NCI-H2081 (cell line): Measurements from ENCODE around the gene NPAS3.

ENCODE experiments used
- DNase-seq, 2 experiments: peaks; one replicate each; lab custom pipeline; 2025; lab: John Stamatoyannopoulos, UW

Gene NPAS3

DNA sequence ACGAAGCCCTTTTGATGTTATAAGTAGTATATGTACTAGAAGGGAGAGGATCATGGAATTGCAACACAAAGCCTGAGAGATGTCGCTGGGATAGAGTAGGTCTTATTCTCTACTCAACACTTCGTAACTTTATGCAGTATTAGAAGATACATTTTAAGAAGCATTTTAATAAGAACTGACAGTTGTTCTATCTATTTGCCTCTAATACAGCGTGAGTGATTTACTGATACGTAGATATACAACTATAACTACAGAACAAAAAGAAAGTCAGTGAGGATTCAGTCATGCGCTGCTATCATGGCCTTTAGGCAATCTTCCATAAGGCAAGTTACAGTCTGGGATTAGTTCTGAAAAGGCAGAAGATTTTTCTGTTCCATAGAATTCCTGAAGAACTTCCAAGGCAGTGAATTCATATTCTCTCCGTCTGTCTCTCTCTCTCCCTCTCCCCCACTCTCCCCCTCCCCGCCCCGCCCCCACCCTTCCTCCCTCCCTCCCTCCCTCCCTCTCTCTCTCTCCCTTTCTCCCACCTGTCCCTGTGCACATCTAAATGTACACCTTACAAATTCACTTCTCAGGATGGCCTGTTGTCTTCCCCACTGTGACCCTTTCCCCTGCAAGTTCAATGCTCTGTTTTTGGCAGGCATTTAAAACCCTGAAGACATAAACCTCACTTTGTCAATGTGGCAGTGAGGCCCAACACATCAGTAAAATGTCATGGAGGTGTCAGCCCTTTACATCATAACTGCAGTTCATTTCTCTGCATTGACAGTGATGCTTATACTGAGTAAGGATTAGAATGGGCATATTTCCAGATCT lies 541.6 kb downstream of the NPAS3 start:
- DNase-seq: no peak

DNA sequence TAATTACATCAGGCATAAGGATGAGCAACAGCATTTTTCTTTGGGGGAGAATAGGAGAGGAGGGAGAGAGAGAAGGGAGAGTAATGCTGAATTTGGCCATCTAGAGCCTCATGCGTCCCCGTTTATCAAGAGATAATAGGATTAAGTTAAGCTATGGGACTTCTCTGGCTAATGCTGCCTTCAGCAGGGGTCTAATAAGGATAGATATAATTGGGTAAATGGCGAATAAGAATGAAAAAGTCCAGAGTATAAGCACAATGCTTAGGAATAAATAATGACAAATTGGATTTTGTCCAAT lies 542.2 kb downstream of the NPAS3 start:
- no peak for DNase-seq

DNA sequence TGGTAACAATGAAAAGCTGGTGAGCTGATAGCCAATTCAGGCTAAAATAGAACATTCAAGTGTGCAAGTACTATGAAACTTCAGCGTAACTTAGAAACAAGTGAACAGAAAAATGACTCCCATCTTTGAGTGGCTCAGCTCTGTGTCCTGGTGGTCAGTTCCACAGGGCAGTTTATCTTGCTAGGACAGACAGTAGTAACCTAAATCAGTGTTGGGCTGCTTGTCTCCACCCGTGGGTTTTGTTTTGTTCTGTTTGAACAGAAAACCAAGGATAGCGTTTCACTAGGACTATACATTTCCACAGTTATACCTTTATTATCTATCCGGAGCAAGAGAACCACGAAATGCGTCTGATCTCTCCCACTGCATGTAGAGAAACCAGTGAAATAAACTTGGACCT lies 544.4 kb downstream of the NPAS3 start:
- no peak for DNase-seq

DNA sequence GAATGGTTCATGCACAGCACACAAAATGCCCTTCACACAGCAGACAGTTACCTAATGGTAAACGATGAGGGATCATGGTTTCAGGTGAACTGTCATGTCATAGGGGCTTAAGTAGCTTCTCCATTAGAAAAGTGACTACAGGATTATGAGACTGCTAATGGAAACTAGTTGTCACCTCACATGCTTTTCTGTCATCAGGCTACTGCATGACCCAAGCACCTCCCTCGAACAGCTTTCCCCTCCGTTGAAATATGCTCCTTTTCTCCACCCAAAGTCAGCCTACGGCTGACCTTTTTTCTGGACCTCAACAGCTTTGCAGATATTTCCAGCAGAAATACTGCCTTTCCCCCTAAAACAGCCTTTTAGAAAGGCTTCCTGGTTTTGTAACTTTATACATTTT lies 544.9 kb downstream of the NPAS3 start:
- no peak for DNase-seq

DNA sequence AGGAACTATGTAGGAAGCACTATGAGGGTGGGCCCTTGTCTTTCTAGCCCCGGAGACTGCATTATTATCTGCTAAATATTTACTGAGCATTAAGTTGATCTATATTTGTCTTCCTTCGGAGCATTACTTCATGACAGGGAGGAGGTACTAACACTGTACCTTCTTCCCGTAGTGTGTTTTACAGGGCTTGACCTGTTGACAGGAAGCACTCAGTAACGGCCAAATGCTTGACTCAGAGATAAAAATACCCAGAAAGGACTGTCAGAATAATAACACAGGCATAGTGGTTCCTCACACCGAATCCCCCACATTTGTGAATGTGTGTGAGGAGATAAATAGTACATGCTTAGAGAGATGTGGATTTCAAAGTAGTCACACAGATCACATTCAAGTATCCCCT lies 545.6 kb downstream of the NPAS3 start:
- no peak for DNase-seq

DNA sequence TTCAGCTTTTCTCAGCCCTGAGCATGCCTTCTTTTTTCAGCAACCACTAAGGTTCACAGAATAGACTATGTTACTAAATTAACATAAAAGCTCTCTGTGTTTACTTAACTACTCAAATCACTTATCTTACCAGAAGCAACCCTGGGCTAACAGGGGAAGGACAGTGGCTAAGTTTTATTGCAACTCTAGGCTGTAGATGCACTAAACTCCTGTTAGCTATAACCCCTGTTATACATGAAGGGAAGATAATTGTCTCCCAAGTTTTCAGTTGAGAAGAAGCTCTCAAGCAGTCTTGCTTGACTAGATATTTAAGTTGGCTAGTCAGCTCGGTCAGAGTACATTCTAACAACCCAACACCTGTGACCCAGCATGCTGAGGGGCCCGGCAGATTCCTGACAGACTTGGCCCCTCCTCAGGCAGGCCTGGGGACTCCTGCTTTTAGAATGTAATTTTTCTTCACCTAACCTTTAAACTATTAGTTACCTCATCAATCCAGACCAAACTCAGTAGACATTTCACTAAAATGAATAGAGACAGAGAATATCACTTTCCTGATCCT lies 547.7 kb downstream of the NPAS3 start:
- no peak for DNase-seq

DNA sequence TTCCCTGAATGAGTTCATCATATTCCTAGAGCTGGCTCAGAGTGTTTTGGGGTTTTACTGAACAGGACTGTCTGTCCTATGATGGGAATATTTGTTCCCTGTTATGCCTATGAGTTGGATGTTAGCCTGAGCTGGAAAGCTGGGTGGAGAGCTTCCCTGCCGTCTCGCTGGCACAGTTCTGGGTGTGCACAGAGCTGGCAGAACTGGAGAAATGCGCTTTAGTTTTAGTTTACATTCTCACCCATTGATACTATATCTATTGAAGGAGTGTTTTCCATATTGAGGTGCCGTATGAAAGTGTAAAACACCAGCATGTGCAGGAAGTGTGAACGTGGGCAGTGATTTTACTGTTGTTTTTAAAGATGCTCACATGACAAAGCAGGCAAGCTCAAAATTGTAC lies 549.9 kb downstream of the NPAS3 start:
- DNase-seq: no peak

DNA sequence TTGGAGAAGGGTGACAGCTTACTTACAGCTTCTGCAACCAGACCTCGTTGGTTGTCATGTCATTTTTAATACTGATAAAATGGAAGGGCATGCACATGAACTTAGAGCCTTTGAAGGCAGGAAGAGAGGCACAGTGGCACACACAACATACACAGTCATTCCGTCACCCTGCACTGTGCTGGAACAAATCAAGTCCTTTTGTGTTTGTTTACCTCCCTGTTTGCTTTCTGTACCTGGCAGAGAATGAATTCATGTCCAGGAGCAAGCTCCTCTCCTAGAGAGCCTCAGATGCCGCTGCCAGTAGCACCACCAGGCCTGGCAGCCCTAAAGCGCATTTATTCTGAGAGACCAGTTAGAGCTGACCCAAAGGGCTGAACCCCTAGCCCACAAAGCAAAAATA lies 551.9 kb downstream of the NPAS3 start:
- peak in 1 of 2 experiments; percentile 35 for DNase-seq

DNA sequence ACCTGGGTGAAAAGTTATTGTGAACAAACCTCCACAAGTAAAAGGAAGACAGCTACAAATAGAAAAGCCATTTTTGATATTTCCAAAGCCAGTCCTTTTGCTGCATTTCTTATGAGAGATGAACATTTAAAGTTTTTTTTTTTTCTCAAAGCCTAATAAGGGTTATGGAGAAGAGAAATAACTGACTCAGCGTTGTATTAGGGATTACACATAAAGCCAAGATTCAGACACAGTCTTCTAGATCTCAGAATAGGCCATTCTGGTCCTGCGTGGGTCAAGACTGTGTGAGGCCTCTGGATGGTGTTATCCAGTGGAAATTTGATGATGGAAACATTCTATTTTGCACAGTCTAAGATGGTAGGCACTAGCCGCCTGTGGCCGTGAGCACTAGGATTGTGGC lies 552.4 kb downstream of the NPAS3 start:
- DNase-seq: no peak

DNA sequence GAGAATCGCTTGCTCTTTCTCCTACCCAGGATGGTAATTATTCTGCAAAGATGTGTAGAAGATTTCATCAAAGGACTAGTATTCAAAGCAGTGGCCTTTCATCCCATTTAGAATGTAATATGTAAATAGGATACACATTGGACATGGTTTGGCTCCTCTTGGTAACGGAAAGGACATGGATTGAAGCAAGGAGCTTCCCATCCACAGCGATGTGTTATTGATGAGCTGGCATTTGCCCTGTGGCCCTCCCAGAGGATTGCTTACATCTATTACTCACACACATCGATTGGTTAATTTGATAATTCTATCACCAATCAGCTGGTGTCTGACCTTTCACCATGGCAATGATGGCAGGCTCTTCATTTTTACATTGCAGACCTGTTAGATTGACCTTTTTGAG lies 553.8 kb downstream of the NPAS3 start:
- no peak for DNase-seq

DNA sequence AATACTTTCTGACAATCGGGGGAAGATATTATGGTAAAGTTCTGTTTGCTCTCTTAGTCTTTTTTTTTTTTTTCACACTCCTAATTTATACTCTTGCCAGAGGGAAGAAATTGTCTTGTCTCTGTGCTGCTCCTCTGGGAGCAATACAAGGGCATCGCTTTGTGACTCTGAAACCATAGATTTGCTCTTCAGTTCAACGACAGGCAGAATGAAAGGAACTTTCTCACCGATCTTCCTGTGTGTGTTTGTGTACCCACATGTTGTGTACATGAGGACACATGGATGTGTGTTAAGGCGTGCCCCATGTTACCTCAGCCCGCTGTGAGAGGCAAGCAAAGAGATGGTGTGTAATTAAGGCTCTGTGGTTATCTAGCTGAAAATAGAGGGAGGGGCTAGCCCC lies 554.6 kb downstream of the NPAS3 start:
- peak in 1 of 2 experiments; percentile 36 for DNase-seq

DNA sequence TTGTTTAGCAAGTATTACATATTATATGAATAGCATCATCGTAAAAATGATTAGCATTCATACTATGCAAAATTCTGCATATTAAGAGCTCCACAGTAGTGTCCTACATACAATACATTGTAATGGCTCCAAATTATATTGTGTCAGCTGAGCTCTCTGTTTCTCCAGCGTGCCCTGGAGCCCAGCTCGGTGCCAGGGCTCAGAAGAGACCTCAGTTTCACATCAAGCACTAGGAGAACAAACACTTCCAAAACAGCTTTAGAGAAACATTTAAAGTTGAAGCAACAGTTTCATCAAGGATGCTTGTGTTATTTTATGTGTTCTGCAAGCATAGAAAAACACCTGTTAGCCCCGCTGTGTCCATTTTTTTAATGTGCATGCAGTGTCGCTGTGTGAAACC lies 555.3 kb downstream of the NPAS3 start:
- DNase-seq: no peak

DNA sequence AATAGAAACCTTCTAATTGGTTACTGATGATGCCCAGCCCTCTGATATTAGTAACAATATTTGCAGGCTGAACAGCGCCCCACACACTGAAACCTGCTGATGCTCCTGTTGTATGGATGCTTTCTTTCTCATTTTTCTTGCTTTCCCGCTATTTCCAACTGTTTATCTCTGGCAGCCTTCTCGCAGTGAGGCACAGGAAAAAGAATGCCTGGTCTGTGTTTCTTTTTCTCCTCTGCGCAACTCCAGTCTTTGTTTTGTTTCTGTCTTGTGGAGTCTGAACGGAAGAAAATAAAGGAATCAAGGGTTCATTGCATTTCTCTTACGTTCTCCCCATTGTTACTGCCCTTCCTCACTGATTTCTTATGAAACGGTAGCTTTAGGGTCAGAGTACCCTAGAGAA lies 561.0 kb downstream of the NPAS3 start:
- no peak for DNase-seq

DNA sequence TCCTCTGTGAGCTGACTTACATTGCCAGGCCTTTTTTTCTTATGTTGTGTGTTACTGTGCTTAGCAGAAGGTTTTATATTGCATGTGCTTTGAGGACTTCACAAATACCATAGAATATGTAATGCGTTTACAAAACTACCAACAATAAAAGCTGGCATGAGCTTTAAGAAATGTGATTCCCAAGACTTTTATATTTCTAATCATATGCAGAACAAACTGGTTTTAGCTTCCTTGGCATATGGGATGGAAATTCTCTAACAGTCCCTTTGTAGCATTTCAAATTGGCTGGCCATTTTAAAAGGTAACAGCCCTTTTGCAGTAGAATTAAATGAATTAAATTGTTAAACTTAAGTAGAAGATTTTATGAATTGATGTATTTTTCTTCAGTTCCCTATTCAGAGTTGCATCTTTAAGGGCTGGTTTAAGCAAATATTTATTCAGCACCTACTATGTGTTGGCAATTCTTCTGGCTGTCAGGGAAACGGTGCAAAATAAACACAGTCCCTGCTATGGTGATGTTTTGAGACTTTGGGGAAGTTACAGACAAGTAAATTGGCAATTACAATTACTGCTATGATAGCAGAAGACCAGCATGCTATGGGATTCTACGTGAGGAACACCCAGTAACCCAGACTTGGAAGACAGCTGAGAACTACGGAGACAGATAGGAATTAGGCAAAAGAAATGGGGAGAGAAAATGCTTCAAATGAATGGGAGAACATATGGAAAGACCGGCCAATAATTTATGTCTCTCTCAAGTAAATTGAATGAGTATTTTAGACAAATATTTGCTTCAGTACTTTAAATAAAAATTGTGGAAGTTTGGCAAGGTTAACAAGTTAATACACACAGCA lies 565.8 kb downstream of the NPAS3 start:
- DNase-seq: no peak

DNA sequence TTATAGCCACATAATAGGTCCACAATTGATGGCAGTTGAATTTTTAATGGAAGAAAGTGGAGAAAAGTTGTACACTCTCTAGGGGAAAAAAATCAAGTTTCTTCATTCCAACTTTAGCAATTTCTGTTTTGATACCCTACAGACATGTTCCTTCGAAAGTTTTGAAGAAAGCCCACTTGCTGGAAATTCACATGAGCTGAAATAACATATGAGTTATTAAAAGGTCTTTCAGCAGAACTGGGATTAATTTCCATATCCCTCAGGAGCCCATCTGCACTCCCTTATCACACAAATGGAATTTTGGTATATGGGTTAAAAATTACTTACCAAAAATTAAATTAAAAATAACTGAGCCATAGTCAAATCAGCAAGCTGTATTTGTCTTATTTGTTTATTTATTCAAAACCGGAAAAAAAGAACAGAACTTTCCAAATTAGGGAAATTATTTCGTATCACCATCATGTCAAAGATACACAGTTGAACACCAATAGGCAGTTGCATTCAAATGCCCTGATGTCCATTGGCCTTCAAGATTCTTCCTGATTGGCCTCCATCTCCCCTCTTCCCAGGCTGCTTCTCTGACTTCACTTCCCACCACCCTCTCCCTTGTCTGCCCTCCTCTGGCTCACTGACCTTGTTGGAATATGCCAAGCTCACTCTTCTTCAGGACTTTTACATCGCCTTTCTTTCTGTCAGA lies 566.7 kb downstream of the NPAS3 start:
- no peak for DNase-seq

DNA sequence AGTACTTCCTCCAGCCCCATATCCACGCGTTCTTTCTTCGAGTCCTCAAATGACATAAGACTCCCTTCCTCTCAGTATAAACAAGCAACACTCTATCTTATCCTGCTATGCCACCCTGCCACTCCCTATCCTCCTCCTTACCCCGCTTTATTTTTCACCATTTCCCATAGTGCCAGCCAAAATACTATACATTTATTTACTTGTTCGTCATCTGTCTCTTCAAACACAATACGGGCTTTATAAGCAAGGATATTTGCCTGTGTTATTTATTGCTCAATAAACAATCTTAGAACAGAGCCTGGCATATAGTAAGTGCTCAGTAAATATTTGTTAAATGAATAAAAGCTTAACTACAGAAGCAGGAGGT lies 567.3 kb downstream of the NPAS3 start:
- DNase-seq: no peak

DNA sequence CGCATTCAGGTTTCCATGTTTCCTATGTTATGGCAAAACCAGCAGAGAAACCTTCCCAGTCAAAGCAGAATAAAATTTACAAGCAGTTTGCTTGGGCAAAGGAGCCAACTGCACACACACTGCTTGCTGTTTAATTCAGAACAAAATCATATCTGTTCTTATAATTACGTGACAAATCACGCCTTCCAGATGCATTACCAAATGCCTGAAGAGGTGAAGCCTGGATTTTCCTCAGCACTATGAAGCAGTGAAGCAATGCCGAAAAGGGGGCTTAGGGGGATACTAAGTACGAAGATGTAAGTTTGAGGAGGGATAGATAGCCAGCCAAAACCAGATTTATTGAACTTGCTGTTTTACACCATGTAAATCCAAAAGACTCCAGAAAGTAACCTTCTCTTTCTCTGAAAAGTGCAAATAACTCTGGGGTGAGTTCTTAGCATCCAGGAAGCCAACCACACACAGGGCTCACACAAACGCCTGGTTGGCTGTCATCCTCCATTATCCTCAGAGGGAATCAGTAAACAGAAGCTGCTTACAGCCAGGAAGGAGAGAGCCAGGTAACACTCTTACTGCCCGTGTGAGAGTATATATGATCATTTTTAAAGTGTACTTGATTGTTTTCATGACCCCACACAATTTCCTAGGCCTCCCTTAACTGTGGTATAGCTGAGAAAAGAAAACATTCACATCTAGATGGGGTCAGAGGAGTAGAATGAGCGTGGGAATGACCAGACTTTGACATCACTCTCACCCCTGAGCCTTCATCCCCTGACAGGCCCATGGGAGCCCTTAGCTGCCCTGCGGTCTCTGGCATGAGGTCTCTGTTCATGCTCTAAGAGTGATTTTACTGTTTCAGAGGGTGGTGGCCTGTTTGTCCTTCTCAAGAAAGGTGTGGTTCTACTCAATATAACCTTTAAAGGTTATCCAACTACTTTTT lies 569.7 kb downstream of the NPAS3 start:
- no peak for DNase-seq

DNA sequence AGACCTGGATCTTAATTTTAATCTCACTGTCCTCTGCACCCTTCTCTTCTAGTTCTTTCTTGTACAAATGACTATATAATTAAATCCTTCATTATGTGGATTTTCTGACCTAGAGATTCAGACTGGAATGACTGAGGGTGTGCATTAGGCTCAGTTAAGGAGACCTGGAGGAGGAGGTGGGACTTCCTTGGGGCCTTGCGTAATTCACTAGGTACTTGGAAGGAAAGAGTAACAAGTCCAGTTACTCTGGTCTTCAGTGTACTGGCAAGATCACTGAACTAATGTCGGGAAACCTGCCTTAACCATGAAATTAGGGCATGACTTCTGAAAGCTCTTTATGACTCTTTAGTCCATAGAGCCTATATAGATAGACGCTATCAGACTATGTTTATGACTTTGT lies 570.8 kb downstream of the NPAS3 start:
- no peak for DNase-seq

DNA sequence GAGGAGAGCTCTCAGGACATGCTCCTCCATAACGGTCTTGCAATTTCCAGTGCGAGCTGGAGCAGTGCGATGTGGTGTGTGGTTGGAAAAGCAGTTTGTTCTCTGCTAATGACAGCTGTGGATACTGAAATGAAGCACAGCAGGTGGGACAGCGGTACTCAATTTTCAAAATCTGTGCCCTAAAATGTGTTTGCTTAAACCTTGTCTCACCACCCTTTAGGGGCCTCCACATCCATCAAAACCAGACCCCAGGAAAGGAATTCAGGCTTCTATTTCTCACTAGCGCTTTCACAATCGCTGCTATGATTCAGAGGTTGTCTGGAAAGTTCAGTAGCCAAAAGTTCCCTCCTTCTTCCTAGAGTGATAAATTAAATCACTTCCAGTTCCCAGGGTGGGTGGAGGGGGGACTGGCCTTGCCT lies 571.4 kb downstream of the NPAS3 start:
- no peak for DNase-seq

DNA sequence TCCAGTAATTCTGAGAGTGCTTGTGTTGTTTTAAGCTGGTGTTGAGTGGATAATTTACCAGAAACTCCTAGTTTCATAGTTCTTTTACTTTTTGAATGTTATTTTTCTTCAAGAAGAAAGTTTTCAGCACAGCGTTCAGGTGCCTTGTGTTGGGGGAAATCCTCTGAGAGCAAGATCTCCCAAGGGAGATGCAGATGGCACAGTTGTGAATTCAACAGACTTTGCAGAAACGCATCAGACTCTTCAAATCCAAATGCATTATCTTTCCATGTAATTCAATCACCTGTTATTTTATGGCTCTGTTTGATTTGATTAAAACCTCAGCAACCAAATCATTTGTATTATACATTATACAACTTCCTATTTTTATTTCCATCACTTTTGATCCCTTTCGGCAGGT lies 572.3 kb downstream of the NPAS3 start:
- no peak for DNase-seq

DNA sequence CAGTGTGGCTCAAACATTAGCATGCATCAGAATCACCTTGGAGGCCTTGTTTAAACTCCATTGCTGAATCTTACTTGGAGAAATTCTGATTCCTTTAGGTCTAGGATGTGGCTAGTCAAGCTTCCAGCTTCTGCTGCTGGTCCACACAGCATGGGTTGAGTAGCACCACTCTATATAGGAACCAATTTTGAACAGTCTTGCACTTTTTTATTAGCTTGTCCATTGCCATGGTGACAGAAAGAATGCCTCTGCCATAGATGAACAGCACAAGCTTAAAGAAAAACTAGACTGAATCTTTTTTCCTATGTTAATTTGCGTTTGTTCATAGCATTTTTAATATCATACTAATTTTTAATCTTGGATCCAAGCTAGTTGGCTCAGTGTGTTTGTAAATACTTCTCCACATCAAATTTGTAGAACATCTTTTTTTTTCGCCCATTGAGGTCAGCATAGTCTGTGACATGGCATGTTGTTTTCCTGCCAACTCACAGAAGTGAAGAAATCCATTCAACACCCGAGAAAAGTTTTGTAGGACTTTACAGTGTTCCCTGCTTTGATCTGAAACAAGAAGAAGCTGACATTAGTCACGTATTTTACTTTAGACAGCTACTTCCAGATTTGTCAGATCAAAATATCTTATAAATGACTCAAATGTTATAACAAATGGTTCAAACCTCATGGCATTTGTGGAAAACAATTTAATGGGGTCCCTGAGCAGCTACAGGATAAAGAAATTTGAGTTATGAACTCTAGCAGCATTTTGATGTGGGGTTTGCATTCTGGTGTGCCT lies 573.4 kb downstream of the NPAS3 start:
- DNase-seq: no peak
